ENCODE data around the gene ADAMTSL2. TPM values are rescaled to one million over a fixed set of nuclear protein-coding genes. Genes with fewer than 3 reads are reported as not detected.

ADAMTSL2 gene
- total and polyA plus RNA-seq, 10 donors, result 1.6 to 11.7 (median 4.3) TPM

DNA sequence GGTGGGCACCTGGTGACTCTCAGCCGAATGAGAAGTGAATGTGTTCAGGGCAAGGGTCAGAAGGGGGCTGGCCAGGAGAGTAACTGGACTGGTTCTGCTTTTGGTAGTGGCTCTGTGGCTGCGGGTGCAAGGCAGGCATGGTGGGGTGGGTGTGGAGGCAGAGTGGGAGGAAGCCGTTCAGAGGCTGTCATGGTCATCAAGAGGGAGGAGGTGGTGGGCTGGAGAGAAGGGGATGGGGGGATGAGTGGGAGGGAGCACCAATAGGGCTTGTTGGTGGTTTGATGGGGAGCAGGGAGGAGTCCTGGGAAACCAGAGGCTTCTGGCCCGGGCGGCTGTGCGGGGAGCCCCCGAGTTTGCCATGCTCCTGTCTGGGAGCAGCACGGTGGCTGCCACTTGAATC lies 61.4 kb downstream of the ADAMTSL2 start:
- intact Hi-C loops (cut with DNase I; ENCODE audit: low total_unique reads), result no loop called here
- TF ChIP-seq, protein P1, sequence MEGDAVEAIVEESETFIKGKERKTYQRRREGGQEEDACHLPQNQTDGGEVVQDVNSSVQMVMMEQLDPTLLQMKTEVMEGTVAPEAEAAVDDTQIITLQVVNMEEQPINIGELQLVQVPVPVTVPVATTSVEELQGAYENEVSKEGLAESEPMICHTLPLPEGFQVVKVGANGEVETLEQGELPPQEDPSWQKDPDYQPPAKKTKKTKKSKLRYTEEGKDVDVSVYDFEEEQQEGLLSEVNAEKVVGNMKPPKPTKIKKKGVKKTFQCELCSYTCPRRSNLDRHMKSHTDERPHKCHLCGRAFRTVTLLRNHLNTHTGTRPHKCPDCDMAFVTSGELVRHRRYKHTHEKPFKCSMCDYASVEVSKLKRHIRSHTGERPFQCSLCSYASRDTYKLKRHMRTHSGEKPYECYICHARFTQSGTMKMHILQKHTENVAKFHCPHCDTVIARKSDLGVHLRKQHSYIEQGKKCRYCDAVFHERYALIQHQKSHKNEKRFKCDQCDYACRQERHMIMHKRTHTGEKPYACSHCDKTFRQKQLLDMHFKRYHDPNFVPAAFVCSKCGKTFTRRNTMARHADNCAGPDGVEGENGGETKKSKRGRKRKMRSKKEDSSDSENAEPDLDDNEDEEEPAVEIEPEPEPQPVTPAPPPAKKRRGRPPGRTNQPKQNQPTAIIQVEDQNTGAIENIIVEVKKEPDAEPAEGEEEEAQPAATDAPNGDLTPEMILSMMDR (IDR thresholded peaks at IDR 0.05 in 8 of 11, conservative IDR thresholded peaks at IDR 0.05 in 3 of 11), result no peak
- H3K36me3 ChIP-seq, result no peaks in the 10 kb centered on the region
- no peaks in the 10 kb centered on the region for H3K4me1 ChIP-seq
- H3K27me3 ChIP-seq (replicated peaks in 1 of 7), result peaks cover 0 to 39% (median 0%) of the 10 kb centered on the region in 7 donors
- H3K9me3 ChIP-seq, result peaks cover 0 to 35% (median 31%) of the 10 kb centered on the region in 8 donors
- DNase-seq, result no peak
- WGBS, 5 donors, result 80 to 90% (median 86%) methylated on average over 8 of the region's 8 CpGs
- H3K4me3 ChIP-seq, result no peak overlapping the region
- no peak overlapping the region for H3K27ac ChIP-seq

DNA sequence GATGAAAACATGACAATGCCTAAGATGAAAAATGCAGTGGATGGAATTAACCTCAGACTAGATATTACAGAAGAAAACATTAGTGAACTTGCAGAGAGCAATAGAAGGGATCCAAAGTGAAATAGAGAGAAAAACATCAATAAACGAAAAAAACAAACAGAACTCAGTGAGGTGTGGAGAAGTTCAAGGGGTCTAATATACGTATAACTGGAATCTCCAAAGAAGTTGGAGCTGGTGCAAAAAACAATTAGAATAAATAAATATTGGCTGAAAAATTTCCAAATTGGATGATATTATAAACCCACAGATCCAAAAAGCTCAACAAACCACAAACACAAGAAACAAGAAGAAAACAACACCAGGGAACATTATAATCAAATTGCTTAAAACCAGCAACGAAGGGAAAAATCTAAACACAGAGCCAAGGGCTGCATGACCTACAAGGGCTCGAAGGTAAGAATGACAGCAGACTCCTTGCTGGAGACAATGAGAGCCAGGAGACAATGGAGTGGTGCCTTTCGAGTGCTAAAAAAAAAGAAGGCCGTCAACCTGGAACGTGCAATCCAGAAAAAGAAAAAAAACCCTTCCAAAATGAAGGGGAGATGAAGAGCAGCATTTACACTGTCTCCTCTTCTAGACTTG lies 62.9 kb downstream of the ADAMTSL2 start:
- TF ChIP-seq POLR2AphosphoS5 (IDR thresholded peaks at IDR 0.05), result no peak
- TF ChIP-seq, protein P1 (IDR thresholded peaks at IDR 0.05 in 8 of 11, conservative IDR thresholded peaks at IDR 0.05 in 3 of 11), result no peak
- TF ChIP-seq POLR2A (IDR thresholded peaks at IDR 0.05), result no peak
- no peak overlapping the region for H3K4me3 ChIP-seq
- H3K27me3 ChIP-seq (replicated peaks in 1 of 7), result peaks cover 0 to 41% (median 0%) of the 10 kb centered on the region in 7 donors
- no peak overlapping the region for H3K27ac ChIP-seq
- DNase-seq, result no peak
- 79 to 84% (median 83%) methylated on average over 7 of the region's 7 CpGs for WGBS, 5 donors
- no peaks in the 10 kb centered on the region for H3K4me1 ChIP-seq
- H3K36me3 ChIP-seq, result no peaks in the 10 kb centered on the region
- peaks cover 0 to 35% (median 31%) of the 10 kb centered on the region in 8 donors for H3K9me3 ChIP-seq
- intact Hi-C loops (cut with DNase I; ENCODE audit: low total_unique reads), result no loop called here

DNA sequence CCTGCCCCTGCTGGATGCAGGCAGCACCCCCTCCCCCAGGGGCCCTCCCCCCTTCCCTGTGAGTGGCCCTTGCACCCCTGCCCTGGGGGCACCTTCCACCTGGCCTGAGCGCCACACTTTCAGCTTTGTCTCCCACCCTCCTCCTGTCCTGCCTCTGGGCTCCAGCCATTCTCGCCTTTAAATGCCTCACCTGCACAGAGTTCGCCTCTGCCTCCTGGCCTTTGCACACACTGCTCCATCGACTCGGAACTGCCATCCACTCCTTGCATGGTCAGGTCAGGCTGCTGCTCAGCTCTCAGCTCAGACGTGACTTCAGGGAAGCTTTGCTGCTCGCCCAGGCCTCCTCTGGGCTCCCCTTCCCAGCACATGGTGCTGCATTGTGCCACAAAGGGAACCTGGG lies 64.5 kb downstream of the ADAMTSL2 start:
- H3K36me3 ChIP-seq, result no peaks in the 10 kb centered on the region
- TF ChIP-seq POLR2A (IDR thresholded peaks at IDR 0.05), result no peak
- TF ChIP-seq POLR2AphosphoS5 (IDR thresholded peaks at IDR 0.05), result no peak
- TF ChIP-seq, protein P1 (IDR thresholded peaks at IDR 0.05 in 8 of 11, conservative IDR thresholded peaks at IDR 0.05 in 3 of 11), result no peak
- no peak overlapping the region for H3K4me3 ChIP-seq
- intact Hi-C loops (cut with DNase I; ENCODE audit: low total_unique reads), result no loop called here
- H3K27me3 ChIP-seq (replicated peaks in 1 of 7), result peaks cover 0 to 52% (median 4%) of the 10 kb centered on the region in 7 donors
- no peak overlapping the region for H3K27ac ChIP-seq
- no peaks in the 10 kb centered on the region for H3K4me1 ChIP-seq
- 75 to 89% (median 87%) methylated on average over 7 of the region's 7 CpGs for WGBS, 5 donors
- peaks cover 0 to 35% (median 31%) of the 10 kb centered on the region in 8 donors for H3K9me3 ChIP-seq
- no peak for DNase-seq

DNA sequence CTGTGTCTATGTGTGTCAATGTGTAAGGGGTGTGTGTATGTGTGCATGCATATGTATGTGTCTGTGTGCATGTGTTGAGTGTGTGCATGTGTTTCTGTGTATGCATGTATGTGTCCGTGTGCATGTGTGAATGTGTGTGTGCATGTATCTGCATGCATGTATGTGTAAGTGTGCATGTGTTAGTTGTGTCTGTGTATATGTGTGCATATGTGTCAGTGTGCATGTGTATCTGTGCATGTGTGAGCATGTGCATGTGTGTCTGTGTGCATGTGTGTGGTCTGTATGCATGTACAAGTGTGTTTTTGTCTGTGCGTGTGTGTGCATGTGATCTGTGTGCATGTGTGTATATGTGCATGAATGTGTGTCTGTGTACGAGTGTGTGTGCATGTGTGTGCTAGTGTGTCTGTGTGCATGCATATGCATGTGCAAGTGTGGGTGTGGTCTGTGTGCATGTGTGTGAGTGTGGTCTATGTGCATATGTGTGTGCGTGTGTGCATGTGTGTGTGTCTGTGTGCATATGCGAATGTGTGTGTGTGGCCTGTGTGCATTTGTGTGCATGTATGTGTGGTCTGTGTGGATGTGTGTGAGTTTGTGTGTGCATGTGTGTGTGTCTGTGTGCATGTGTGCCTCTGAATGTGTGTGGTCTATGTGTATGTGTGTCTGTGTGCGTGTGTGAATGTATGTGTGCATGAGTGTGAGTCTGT lies 65.1 kb downstream of the ADAMTSL2 start:
- 88 to 97% (median 96%) methylated on average over 6 of the region's 6 CpGs for WGBS, 5 donors
- Histone ChIP-seq H3K9me3 (peaks cover 0 to 35% (median 31%) of the 10 kb centered on the region in 8 donors), H3K27ac (no peak overlapping the region), H3K36me3 (no peaks in the 10 kb centered on the region), H3K4me3 (no peak overlapping the region), H3K27me3 (replicated peaks in 1 of 7) (peaks cover 0 to 51% (median 4%) of the 10 kb centered on the region in 7 donors), H3K4me1 (peaks cover 0 to 6% (median 0%) of the 10 kb centered on the region in 6 donors)
- DNase-seq, result no peak
- intact Hi-C loops (cut with DNase I; ENCODE audit: low total_unique reads), result no loop called here
- TF ChIP-seq POLR2A (IDR thresholded peaks at IDR 0.05), result no peak
- TF ChIP-seq, protein P1 (IDR thresholded peaks at IDR 0.05 in 8 of 11, conservative IDR thresholded peaks at IDR 0.05 in 3 of 11), result no peak
- TF ChIP-seq POLR2AphosphoS5 (IDR thresholded peaks at IDR 0.05), result no peak

All from spleen (tissue), 11 donors.